GM10248 (cell line): ENCODE data around the gene COL4A6.

Source experiments
- CTCF ChIA-PET: fragments of 300-600 bp; sonication (Branson Sonifier 250); formaldehyde crosslinking; extraction: SDS; loops from one replicate; lab custom pipeline; 2021; ENCODE audit warnings: antibody characterized with exemption; lab: Yijun Ruan, JAX
- POLR2A ChIA-PET: fragments of 350-650 bp; sonication (Branson Sonifier 250); formaldehyde crosslinking; extraction: SDS; loops from one replicate; lab custom pipeline; 2020; ENCODE audit warnings: antibody characterized with exemption; lab: Yijun Ruan, JAX
- DNase-seq: peaks from one replicate; pipeline ENCODE4 v3.0.0; 2012; ENCODE audit errors: extremely low spot score
- TF ChIP-seq, protein P1 (sequence below): IDR thresholded peaks from 2 replicates; pipeline ENCODE4 v1.5.1; 2012; ENCODE audit warnings: mild to moderate bottlenecking, low read depth; ENCODE audit errors: extremely low read depth, missing control alignments, control extremely low read depth

The COL4A6 gene

DNA sequence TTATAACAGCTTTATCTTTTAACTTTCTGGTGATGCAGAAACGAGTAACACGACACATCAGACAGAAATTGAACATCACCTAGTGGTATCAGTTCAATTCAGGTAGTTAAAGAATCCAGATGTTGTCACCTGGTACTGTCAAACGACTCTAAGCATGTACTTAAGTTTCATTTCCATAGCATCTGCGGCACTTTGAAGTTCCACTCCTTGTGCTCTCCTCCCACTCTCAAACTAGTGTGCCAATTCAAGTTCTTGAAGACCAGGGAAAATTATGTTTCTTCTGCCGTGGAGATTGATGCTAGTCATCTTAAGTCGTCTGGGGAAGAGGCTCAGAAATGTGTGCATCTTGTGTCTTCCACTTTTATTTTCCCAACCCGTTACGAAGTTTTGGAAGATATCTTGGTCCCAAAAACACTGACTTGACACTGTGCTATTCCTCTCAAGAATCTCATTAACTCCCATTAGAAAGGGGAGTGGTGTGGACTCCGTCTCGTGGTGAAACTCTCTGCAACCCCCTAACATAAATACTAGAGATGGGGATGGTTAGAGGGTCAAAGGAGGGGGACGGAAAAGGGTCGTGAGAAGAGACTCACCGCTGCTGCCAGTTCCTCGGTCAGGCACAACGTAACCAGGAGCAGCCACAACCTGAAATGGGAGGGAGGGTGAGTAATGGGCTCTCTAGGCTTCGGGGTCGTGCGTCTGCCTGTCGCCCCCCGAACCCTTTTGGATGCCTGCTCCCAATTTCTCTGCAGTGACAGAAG is 693 bp downstream of the COL4A6 start:
- ChIA-PET POLR2A (no interaction called here), CTCF (no interaction called here)
- DNase-seq: no peak
- TF ChIP-seq, protein P1, sequence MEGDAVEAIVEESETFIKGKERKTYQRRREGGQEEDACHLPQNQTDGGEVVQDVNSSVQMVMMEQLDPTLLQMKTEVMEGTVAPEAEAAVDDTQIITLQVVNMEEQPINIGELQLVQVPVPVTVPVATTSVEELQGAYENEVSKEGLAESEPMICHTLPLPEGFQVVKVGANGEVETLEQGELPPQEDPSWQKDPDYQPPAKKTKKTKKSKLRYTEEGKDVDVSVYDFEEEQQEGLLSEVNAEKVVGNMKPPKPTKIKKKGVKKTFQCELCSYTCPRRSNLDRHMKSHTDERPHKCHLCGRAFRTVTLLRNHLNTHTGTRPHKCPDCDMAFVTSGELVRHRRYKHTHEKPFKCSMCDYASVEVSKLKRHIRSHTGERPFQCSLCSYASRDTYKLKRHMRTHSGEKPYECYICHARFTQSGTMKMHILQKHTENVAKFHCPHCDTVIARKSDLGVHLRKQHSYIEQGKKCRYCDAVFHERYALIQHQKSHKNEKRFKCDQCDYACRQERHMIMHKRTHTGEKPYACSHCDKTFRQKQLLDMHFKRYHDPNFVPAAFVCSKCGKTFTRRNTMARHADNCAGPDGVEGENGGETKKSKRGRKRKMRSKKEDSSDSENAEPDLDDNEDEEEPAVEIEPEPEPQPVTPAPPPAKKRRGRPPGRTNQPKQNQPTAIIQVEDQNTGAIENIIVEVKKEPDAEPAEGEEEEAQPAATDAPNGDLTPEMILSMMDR: no peak

DNA sequence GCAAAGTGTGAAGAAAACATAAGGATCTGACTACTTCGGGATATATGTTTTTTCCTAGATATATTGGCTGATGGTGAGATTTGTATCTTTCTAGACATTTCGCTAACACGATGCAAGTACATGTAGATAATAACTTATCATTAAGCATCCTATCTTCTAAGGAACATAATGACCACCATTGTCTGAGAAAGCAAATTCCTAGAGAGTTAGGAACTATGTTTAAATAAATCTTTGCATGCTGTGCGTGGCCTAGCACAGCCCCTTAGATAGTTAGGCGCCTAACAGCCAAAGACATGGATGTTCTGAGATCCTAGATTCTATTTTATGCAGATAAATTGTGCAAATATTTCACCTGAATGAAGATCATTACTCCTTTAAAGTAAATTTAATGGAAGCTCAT is 3.0 kb downstream of the COL4A6 start:
- DNase-seq: no peak
- TF ChIP-seq, protein P1: no peak
- ChIA-PET POLR2A (no interaction called here), CTCF (interaction anchor here (1.3 kb wide), 1 partner anchor 14 kb away, joined by 4 read pairs; no protein-coding TSS in a partner anchor)

DNA sequence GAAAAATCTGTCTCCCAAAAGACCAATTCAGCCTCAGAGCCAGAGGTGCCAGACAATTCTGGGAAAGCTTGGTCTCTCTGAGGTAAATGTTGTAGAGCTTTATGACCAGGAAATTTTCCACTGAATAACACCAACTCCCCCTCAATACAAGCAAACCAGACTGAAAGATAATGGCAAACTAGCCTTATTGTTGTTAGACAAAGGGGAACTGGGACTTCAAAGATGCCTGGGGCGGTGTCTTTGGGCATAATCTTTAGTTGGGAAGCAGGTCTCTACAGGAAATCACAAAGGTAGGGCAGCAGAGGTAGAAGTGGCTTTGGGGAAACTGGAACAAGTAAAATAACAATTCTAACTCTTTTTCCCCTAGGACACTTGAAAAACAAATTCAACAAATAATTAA is 12.0 kb downstream of the COL4A6 start:
- ChIA-PET CTCF (no interaction called here), POLR2A (no interaction called here)
- TF ChIP-seq, protein P1: no peak
- DNase-seq: no peak

DNA sequence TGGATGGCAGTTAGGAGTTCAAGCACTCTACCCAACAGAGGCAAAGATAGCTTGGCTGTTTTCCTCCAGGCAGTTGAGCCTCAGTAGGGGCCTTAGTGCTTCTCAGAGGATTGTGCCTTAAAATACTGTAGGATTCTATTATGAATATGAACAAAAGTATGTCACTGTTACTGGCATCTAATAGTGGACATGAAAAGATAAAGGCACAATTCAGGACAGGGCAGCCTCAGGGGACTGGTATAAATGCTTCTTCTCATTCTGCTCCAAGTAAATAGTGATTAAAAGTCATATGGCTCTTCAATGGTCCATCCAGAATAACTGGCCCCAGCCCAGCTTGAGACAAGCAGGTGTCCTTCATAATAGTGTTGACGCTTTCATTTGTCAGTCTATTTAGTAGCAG is 17.7 kb downstream of the COL4A6 start:
- CTCF ChIA-PET: interaction anchor here (0.9 to 1.2 kb wide), 2 partner anchors 11 to 16 kb away, joined by 3 to 4 read pairs; no protein-coding TSS in a partner anchor
- TF ChIP-seq, protein P1: no peak
- no peak for DNase-seq
- POLR2A ChIA-PET: no interaction called here

DNA sequence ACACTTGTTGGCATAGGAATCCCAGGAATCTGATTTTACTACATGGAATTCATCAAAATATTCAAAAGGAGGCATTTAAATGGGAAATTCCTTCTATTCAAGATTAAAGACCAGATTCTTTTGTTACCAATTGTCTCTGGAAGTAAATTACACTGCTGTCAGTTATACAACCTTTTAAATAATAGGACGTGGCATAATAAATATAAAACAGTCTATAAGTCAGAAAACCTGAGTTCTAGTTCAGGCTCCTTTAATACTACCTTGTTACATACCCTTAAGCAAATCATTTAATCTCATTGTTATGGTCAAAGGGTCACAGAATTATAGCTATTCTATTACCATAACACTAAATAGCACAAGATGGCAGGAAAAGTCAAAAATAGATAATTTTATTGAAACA is 18.8 kb downstream of the COL4A6 start:
- CTCF ChIA-PET: no interaction called here
- TF ChIP-seq, protein P1: no peak

DNA sequence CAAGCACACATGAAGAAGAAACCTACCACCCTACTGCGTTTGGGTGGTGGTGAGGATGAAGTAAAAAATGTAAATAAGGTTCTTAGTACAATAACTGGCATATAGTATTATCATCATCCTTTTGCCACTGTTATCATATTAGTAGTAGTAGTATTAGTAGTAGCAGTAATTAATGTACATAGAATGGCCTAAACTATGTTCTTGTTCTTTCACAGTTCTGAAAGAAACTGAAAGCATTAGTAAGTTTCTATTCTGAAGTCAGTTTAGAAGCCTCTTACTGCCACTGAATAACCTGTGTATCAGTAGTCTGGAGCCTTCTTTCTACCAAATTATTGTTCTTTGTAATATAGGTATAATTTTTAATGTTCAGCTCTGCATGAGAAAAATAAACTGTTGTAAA is 21.0 kb downstream of the COL4A6 start:
- ChIA-PET POLR2A (no interaction called here), CTCF (no interaction called here)
- TF ChIP-seq, protein P1: no peak

More for the DNA sequence above, 18.8 kb downstream of the COL4A6 start:
- no peak for DNase-seq
- POLR2A ChIA-PET: no interaction called here

DNA sequence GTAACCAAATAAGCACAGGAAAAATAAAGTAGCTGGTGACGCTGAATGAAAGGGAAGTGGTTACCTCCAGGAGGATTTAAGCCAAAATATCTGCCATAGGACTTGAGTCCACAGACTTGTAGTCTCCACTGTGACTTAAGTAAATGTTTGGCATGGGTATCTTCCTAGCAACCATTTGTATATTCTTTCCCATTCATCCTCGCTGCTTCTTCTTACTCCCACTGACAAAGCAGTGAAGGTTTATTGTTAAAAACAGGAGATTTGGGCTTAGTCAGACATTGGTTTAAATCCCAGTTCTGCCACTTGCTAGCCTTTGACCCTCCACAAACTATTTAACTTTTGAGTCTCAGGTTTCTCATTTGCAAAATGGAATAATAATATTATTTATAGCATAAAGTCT is 22.3 kb downstream of the COL4A6 start:
- POLR2A ChIA-PET: no interaction called here

More for the DNA sequence above, 21.0 kb downstream of the COL4A6 start:
- no peak for DNase-seq

More for the DNA sequence above, 22.3 kb downstream of the COL4A6 start:
- TF ChIP-seq, protein P1: no peak
- no peak for DNase-seq
- CTCF ChIA-PET: no interaction called here
